Fibroblast of lung (primary cell): ENCODE measurements around the gene SLC28A1.

Source experiments
- CTCF ChIP-seq, 2 donors: IDR thresholded peaks in 1 of 2; conservative IDR thresholded peaks in 1 of 2; 1 replicate in 1 of 2; 2 replicates in 1 of 2; pipeline ENCODE4 v1.5.1; 2011 to 2012; ENCODE audit warnings: low read length in 2 of 2, control low read depth in 1 of 2, inconsistent platforms in 1 of 2, low read depth in 1 of 2, mild to moderate bottlenecking in 1 of 2
- EZH2 ChIP-seq: IDR thresholded peaks from 2 replicates; pipeline ENCODE4 v1.5.1; 2012; ENCODE audit warnings: low read length, control low read depth, mild to moderate bottlenecking; ENCODE audit errors: missing control alignments

DNA sequence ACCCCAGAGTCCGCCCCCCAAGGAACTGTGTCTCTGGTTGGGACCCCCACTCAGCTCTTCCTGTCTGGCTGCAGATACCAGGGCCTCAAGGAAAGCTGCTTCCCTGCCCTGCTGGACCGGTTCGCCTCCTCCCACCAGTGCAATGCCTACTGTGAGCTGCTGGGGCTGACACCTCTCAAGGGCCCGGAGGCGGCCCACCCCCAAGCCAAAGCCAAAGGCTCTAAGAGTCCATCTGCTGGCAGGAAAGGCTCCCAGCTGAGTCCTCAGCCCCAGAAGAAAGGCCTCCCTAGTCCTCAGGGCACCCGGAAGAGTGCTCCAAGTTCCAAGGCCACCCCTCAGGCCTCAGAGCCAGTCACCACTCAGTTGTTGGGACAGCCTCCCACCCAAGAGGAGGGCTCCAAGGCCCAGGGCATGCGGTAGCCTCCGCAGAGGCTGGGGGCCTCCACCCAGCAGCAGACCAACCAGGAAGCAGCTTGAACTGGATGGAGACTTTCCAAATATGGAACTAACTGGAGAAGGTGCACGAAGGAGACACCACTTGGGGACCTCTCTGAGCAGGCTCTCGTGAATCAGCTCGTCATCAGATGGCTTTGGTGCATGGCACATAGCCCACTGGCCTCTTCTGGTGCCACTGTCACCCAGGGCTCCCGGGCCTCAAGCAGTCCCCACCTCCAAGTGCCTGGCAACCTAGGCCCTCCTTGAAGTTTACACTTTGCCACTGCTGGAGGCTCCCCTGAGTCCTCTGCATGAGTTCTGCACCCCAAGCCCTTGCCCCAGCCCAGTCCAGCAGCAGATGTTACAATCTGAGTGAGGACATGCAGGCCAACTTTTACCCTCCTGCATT, 16.2 kb upstream of the SLC28A1 start:
- TF ChIP-seq CTCF (conservative IDR thresholded peaks at IDR 0.05 in 1 of 2, IDR thresholded peaks at IDR 0.05 in 1 of 2; ENCODE audit: low read depth in 1 of 2, low read length in 2 of 2) (no peak), EZH2 (no peak)
